GM19324 (cell line): ENCODE results near the gene OSM.
A peak's percentile ranks its signal among the peaks of the same experiment; 100 is the strongest.

Source experiments
- ATAC-seq: cut with Tn5 transposase; IDR thresholded peaks from one replicate; pipeline ENCODE4 v1.9.1; 2021; ENCODE audit warnings: mild to moderate bottlenecking, moderate library complexity; ENCODE audit not compliant: unreplicated experiment, low FRiP score

The OSM gene

DNA sequence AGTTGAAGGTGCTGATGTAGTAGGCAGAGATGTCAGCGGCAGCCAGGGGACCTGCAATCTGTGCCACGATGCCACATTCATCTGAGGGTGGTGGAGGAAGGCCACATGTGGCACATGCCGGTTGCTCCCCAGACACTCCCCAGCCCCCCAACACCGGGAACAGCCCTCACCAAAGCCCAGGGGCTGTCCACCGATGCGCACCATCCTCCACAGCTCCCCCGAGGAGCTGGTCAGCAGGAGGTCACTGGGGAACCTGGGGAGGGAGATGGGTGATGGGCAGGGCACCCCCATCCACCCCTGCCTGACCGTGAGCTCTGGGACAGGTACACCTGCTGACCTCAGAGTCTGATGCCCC, 19.2 kb upstream of the OSM start:
- ATAC-seq = no peak

DNA sequence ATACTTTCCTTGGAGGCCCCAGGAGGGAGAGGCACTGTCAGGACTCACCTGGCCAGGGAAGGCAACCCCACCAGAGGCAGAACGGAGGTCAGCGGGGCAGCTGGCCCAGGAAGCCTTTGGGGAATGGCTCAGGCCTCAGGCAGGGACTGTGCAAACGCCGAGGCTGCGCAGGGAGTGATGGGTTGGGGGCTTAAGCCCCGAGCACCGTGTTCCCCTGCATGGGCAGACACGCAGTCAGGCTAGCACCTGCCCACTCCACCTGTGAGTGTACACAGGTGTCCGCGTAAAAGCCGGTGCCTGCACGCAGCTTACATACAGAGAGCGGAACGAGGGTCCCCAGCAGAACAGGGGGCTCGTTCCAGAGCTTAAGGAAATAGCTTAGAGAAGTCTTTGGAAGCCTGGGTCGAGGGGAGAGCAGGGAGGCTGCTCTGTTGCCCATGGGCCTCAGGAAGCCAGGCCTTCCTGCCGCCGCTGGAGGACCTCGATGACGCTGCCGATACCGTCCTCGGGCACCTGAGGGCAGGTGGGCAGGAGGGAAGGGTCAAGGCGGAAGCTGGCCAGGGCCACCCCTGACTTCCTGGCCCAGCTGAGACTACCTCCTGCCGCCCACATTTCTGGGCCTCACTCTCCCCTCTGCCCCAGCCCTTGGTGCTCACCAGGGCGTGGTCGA, 18.7 kb upstream of the OSM start:
- no peak for ATAC-seq

DNA sequence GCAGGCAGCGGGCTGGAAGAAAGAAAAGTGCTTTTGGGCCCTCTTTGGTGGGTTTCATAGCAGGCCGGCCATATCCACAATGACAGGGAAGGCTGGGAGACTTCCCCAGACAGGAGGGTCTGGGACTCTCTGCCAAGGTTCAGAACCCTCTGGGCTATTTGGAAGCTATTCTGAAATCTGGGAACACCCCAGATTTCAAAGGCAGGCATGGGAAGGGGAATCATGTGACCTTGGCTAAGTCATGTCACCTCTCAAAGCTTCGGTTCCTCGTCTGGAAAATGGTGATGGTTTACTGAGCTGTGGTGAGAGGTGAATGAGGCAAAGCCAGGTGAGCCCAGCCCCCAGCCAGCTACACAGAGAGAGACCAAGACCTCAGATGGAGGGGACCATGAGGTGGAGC, 18.0 kb upstream of the OSM start:
- no peak for ATAC-seq

DNA sequence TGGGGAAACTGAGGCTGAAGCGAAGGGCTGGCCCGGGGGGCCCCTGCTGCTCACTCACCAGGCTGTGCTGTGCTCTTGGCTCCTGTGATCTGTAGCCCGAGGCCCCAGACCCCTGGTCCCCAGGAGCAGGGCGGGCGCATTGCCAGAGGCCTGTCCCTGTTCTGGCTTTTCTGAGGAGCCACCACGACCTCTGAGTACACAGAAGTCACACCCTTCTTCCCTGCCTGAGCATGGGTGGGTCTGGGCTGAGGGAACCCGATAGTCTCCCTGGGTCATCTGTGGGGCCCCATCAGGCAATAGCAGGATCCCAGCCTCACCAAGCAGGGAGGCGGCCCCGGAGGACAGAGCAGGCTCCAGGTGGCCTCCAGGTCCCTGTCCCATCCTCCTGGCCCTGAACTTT, 17.5 kb upstream of the OSM start:
- no peak for ATAC-seq

DNA sequence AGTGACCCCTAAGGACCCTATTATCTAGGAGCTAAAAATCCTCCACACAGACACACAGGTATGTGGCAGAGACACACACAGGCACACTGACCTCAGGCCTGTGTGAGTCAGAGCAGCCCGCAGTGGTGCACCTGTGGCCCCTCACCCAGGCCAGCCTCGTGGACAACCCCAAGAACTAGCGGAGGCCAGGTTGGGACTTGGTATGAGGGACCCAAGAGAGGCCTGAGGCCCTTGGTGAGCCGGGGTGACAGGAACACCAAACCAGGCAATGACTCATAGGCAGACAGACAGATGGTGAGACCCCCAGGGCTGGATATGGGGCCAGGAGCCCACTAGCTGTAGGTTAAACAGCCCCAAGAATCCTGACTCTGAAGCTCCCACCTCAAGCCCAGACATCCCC, 16.7 kb upstream of the OSM start:
- no peak for ATAC-seq

DNA sequence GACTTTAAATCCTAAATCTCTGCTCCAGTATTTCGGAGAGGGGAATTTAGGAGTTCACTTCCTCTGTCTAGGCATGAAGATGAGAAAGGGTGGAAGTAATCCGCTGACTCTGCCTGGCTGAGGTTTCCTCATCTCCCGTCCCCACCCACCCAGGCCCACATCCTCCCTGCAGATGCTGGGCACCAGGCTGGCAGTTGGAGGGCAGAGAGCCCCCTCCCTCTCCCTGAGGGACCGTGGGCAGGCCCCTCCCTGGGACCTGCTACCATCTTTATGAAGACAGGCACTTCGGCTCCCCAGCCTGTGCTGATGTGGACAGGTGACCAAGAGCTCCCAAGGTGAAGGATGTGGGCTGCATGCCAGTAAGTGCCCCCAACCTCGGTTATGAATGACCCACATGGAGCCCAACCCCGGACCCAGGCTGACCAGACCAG, 16.0 kb upstream of the OSM start:
- no peak for ATAC-seq

DNA sequence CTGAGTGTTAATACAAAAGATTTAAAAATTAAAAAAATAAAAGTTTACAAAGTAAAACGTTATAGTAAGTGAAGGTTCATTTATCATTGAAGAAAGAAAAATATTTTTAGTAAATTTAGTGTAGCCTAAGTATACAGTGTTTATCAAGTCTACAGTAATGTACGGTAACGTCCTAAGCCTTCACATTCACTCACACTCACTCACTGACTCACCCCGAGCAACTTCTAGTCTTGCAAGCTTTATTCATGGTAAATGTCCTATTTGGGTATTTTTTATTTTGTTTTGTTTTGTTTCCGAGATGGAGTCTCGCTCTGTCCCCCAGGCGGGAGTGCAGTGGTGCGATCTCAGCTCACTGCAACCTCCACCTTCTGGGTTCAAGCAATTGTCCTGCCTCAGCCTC, 13.9 kb upstream of the OSM start:
- ATAC-seq = no peak

DNA sequence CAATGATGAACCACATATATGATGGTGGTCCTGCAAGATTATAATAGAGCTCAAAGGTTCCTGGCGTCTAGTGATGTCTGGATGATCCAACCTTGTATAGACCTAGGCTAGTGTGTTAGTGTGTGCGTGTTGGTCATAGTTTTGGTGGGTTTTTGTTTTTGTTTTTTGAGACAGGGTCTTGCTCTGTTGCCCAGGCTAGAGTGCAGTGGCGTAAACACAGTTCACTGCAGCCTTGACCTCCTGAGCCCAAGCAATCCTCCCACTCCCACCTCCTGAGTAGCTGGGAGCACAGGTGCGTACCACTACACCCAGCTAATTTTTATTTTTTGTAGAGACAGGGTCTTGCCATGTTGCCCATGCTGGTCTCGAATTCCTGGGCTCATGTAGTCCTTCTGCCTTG, 13.3 kb upstream of the OSM start:
- no peak for ATAC-seq

DNA sequence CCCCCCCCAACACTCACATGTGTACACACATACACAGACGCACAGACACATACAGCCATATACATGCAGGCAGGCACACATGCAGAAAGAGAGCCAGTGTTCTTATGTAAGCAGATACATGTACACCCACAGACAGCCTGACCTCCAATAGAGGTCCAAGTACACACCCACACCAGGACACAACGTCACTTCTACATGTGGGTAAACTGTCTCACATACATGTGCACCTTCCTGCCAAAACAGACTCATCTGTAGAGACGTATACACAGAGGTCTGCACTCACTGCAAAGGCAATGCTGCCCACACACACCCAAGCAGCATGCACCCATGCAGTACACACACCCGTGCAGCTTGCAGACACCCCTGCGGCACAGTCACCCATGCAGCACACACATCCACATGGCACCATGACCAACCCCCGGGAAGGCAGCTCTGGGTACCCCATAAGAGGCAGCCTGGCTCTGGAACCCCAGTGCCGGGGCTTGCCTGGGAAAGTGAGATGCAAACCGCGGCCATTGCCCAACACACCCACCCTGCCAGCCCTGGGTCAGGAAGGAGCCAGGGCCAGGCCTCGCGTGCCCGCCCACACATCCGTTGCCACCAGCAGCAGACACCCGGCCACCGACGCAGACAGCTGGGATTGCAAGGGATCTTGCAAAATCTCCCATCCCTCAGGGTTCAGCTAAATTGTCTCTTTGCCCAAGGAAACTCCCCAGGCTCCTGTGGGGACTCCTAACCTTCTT, 12.6 kb upstream of the OSM start:
- ATAC-seq = no peak

DNA sequence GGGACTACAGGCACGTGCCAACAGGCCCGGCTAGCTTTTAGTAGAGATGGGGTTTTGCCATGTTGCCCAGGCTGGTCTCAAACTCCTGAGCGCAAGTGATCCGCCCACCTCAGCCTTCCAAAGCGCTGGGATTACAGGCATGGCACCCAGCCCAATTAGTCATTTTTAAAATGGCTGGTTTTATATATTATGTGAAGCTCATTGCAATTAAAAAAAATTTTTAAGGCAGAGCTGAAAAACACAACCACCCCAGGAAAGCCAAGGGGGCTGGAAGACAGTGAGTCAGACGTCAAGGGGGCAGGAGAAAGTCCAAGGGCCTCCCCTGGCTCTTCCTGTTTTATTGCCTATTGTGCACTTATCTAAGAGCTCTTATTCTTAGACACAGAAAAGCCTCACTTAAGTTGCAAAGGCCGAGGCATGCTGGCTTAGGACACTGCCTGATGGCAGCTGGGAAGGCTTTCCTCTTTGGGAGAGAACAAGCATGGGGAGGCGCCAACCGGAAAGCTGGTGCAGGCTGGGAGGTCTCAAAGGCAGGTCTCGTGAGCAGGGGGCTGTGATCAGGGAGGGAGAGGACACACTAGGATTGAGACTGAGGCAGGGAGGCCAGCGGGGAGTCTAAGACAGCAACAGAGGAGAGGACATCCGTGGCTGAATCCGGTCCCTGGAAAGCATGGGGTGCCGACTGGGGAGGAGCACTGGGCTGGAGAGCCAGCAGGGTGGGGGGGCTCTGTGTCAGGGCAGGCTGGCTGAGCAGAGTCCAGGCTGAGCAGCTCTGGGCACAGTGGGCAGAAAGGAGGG, 11.1 kb upstream of the OSM start:
- ATAC-seq = no peak

DNA sequence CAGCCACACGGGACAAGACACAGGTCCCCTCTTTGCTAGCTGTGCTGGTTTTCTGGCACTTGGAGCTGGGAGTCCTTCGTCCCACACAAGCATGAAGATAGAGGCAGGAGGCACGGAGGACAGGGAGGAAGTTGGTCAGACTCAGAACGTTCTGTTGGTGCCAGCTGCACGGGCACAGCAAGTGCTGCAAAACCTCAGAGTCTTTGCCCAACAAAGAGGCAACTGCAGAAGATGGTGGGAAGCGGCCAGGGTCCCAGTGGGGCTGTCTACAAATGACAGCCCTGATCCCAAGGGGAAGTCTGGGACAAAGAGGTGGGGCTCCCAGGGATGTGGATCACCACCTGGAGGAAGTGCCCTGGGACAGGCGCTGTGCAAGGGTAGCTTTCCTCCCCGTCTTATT, 9.4 kb upstream of the OSM start:
- no peak for ATAC-seq

DNA sequence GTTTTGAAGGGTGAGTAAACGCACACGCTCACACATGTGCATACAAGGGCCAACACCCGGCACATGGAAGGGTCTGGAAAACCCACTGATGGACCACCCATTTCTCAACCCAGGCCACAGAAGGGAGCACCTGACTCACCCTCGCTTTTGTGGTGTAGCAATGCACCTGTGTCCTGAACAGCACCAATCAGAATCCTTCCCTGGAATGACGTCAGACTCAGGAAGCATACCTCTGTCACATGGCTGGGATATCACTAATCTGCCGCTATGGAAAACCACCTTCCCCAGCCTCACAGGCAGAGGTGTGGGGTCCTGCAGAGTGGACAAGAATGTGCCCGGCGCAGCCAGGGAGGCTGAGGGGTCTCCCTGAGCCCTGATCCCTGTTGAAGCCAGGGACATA, 9.0 kb upstream of the OSM start:
- ATAC-seq = no peak

DNA sequence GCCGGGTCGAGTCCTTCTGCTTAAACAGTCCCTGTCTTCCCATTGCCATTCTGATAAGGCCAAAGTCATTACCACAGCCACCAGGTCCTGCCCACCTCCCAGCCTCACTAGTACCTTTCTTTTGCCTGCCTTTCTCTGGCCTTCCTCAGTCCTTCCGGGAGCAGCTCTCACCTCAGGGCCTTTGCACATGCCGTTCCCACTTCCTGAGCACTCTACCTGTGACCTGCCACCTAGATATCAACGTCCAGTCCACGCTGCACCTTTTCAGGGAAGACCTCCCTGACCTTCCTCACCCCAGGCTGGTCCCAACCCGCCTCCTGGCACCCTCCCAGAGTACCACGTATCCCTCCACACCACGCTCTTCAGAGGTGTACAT, 7.8 kb upstream of the OSM start:
- no peak for ATAC-seq

DNA sequence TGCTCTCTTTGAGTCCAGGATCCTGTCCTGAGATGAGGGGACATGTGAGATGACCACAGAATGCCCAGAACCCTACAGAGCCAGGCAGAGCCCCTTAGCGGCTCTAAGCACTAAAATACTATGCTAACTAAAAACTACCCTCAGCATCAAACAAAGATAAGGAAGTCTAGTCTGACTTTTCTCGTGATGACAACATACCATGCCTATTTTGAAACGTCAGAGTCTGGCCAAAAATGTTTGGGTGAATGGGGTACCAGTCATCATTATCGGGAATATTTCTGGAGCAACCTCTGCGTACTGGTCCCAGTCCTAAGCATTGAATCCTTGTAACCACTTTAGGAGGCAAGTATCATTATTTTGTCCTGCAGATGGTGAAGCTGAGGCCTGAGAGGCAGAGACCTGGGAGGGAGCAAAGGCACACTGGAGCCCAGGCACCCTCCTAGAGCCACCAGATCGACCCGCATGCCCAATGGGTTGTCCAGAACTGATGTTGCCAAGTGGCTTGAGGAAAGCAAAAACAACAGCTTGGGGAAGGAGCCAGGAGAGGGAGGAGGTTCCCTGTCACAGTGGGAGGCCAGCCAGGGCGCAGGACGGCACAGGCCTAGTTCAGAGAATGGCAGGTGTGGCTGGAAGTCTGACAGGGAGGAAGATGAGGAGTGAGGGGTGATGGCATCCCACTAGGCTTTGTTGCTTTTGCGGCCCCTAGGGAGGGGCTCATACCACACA, 7.2 kb upstream of the OSM start:
- ATAC-seq = no peak

DNA sequence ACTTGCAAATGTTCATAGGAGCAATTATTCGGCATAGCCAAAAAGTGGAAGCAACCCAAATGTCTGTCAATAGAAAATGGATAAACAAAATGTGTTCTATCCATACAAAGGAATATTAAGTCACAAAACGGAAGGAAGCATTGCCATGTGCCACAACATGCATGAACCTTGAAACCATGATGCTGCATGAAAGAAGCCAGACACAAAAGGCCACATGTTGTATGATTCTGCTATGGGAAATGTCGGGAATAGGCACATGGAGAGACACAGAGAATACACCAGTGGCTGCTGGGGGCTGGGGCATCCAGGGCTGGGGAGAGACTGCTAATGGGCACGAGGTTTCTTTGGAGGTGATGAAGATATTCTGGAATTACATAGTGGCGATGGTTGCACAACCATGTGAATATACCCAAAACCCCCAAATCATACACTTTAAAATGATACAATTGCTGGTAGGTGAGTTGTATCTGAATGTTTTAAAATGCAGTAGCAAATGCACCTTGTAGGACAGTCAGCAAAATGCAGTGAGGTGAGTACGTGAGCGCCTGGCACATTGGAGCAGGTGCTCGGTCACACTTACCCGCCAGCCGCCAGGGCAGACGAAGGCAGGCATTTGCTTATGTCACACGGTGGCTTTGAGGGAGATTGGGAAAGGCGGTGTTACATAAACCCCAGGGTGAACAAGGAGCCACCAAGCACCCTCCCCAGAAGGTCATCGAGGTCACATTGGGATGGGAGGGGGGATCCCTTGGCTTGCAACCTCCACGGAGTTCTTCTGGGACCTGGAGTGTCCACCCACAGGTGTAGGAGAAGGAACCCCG, 6.3 kb upstream of the OSM start:
- ATAC-seq = no peak

DNA sequence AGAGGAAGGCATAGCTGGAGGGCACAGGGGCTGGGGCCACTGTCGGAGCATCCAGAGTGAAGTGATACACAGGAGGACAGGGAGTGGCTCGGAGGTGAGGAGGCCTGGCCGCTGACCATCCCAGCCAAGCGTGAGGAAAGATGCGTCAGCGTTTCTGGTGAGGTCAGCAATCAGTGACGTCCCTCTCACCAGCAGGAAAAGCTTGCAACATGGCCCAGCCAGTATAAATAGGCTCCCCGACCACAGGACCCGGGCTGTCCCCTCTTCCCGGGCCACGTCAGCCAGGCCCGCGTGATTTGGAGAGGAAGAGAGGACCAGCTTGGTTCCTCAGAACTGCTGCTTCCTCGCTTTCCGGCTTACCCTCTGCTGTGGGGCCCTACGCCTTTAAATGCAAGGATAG, 4.2 kb upstream of the OSM start:
- ATAC-seq = no peak

DNA sequence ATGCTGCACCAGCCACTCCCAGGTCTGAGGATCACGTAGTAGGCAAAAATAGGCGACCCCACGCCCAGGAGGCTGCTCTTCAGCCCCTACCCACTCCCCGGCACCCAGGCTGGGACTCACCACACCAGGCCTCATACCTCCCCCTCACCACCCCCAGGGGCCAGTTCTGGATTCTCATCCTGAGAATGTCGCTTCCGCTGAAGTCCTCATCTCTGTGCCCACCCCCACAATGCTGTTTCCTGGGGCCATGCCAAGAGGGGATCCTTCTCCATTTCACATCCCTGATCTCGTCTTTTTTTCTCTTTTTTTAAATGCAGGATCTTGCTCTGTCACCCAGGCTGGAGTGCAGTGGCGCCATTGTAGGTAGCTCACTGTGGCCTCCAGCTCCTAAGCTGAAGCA, 1.7 kb upstream of the OSM start:
- ATAC-seq = no peak

DNA sequence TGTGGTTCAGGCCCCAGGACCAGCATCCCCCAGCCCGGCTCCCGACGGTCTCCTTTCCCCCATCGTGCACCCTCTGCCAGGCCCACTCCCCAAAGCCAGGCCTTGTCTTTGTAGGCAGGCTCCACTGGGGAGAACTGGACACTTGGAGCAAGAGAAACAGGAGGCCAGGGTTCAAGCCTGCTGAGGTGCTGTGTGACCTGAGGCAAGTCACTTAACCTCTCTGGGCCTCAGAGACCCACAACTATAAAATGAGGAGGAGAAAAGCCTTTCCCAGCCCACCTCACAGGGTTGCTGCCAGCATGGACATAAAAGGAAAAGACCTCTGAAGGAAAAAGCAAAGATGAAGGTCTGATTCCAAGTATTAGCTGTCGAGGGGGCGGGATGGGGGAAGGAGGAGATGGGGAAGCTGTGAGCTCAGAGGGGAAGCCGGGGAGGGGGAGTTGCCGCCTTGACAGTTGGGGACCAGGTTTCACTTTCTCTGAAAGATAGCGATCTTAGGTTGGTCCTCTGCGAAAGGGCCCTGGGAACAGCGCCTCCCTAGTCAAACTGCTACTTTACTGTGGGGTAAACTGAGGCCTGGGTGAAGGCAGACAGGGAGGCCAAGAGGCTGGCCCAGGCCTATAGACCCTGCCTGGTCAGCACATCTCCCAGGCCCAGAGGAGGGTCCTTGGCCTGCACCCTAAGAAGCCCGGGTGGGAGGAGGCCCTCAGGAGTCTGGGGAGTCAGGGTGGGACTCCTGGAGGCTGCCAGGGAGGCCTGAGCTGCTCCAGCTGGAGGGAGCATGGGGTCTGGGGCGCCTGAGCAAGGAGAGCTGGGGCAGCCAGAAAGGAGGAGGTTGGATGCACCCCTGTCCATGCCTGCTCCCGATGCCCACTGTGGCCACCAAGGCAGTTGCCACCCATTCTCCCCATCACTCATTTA, 991 bp upstream of the OSM start:
- no peak for ATAC-seq

DNA sequence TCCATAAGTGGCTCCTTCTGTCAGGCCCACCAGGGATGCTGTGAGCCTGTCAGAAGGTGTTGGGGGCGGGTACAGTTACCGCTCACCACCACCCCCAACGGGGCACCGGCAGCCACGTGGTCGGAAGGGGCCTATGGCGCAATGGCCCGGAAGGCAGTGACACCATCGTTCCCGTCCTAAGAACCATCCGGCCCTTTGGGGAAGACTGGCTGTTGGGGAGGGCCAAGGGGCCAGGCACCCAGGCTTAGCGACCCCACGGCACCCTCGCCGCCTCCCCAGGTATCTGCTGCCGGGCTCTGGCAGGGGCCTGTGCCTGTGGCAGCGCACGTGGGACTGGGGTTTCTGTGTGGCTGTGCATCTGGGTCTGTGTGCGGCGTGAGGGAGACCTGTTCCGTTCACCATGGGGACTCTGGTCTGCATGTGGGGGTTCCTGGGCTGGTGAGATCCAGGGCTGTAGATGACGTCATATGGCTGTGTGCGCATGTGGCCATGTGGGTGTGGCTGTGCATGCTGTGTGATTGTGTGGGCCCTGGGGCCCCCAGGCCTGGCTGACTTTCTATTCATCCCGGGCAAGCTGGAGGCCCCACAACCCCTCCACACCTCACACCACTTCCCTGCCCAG, 717 bp downstream of the OSM start:
- peak; percentile 64 for ATAC-seq
